ENCODE data around the gene ZNF831.

Gene ZNF831

DNA sequence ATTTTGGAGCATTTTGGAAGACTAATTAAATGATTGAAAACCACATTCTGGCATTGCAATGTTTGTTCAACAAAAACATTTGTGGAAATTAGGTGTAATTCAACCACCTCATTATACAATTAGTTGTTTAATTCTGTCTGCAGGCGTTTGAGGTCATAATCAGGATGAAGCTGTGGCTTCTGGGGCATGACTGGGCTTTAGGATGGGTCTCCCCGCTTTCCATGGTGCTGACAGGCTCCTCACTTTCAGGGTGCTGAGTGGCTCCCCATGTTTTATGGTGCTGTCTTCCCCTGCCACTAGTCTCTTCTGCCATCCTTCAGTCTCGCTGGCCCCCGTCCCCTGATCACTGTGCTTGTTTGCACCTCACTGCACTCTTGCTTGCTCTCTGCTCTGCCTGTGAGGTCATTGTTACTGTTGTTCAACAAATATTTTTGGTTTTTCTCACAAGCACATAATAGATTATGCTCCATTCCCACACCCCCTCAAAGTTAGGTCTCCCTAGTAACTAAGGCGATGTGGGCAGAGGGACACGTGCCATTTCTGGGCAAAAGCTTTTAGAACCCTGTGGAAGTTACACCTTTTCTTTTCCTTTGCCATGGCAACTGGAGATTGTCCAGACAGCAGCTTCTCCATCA lies 25.4 kb upstream of the ZNF831 start:
- no peak for TF ChIP-seq CEBPB (IDR thresholded peaks at IDR 0.05)

DNA sequence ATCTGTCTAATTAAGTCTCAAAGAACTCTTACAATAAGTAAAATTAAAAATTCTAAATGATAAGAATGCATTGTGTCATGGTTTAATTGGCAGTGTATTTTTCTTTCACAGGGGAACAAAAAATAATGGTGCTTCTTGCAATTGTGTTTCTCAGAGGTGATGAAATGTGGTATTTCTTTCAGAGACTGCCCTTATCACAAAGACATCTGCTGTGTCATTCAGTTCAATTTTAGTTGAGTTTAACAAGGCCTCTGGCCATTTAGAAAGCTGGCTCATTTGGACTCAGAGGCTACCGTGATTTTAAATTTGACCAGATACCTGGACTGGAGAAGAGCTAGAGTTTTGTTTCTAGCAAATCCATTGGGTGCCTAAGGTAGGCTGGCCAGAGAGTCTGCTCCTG lies 23.6 kb upstream of the ZNF831 start:
- TF ChIP-seq, protein P1, sequence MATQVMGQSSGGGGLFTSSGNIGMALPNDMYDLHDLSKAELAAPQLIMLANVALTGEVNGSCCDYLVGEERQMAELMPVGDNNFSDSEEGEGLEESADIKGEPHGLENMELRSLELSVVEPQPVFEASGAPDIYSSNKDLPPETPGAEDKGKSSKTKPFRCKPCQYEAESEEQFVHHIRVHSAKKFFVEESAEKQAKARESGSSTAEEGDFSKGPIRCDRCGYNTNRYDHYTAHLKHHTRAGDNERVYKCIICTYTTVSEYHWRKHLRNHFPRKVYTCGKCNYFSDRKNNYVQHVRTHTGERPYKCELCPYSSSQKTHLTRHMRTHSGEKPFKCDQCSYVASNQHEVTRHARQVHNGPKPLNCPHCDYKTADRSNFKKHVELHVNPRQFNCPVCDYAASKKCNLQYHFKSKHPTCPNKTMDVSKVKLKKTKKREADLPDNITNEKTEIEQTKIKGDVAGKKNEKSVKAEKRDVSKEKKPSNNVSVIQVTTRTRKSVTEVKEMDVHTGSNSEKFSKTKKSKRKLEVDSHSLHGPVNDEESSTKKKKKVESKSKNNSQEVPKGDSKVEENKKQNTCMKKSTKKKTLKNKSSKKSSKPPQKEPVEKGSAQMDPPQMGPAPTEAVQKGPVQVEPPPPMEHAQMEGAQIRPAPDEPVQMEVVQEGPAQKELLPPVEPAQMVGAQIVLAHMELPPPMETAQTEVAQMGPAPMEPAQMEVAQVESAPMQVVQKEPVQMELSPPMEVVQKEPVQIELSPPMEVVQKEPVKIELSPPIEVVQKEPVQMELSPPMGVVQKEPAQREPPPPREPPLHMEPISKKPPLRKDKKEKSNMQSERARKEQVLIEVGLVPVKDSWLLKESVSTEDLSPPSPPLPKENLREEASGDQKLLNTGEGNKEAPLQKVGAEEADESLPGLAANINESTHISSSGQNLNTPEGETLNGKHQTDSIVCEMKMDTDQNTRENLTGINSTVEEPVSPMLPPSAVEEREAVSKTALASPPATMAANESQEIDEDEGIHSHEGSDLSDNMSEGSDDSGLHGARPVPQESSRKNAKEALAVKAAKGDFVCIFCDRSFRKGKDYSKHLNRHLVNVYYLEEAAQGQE (IDR thresholded peaks at IDR 0.05; ENCODE audit: low read depth): no peak
- TF ChIP-seq FOXM1 (IDR thresholded peaks at IDR 0.05; ENCODE audit: borderline replicate concordance, low read depth): no peak
- no peak for TF ChIP-seq TCF12 (IDR thresholded peaks at IDR 0.05; ENCODE audit: low read depth)

DNA sequence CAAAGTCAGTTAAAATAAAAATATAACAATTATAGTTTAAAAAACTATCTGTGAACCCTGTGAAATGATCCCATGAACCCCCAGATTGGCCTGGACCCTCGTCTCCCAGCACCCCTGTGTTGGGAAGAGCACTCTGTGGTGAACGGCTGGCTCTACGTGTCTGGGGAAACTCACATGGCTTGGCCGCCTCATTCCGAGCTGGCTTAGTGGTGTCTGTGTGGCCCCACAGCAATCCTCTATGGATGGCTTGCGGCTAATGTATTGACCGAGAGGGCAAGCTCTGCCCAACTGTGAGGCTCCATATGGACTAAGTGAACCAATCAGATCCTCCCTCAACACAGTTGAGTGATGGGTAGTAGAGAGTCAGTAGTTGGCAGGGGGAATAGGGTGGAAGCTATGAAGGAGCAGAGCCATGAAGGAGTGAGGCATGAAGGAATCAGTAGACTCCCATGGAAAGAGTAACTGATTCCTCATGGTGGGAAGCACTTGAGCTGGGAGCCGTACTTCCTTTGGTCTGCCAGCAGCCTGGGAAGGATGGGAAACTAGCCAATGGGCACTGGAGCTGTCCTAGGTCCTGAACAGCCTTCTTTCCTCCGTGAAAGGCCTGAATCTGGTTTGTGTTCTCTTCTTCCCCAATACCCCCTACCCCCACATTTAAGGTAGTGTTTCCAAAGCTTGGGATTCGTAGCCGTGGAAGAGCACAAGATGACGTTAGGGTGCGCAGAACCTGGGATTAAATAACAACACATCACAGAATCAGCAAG lies 21.6 kb upstream of the ZNF831 start:
- TF ChIP-seq NFIC (IDR thresholded peaks at IDR 0.05) (peak; percentile 48), CEBPB (IDR thresholded peaks at IDR 0.05) (no peak)
- TF ChIP-seq, protein P1 (IDR thresholded peaks at IDR 0.05; ENCODE audit: low read depth): peak; percentile 89

DNA sequence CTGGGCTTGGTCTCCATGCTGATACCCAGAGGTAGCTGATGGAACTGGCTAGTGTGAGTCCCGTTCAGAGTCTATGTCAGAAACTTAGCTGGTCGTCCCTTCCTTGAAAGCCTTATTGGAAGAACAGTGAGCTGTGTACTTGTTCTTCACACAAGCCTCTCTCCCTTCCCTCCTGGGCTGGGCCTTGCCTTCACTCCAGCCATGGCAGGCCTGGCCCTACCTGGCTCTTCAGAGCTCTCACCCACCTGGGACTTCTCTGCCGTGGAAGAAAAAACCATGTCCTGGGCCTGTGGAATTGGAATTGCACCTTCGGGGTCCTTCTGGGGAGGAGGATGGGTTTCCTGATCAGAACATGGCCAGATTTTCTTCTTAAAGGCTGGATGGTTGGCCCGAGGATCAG lies 20.3 kb upstream of the ZNF831 start:
- TF ChIP-seq CREB1 (IDR thresholded peaks at IDR 0.05; ENCODE audit: low read depth): no peak

DNA sequence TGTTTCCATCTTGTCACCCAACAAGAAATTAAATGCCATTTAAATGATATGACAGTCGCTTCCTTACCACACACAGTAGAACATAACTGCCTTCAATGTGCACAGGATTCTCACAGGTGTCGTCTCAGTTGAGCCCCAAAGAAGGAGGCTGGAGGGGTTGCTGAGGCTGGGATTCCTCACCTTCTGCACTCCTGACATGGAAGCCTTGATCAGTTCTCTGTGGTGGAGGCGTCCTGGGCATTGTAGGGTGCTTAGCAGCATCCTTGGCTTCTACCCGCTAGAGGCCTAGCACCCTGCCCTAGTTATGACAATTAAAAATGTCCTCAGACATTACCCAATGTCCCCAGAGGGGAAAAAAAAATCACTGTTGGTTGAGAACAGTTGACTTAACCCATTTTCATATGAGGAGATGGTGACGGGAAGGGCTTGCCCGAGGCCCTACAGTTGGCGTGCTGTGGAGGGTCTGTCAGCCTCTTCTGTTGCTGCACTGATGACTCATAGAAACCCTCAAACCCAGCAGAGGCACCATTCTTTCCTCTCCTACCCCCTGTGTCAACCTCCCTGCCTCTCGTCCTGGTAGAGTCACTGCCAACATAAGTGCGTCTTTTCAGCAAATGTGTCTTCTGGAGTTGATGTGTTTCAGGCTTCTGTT lies 19.3 kb upstream of the ZNF831 start:
- TF ChIP-seq CREB1 (IDR thresholded peaks at IDR 0.05; ENCODE audit: low read depth) (no peak), NFIC (IDR thresholded peaks at IDR 0.05) (no peak)

DNA sequence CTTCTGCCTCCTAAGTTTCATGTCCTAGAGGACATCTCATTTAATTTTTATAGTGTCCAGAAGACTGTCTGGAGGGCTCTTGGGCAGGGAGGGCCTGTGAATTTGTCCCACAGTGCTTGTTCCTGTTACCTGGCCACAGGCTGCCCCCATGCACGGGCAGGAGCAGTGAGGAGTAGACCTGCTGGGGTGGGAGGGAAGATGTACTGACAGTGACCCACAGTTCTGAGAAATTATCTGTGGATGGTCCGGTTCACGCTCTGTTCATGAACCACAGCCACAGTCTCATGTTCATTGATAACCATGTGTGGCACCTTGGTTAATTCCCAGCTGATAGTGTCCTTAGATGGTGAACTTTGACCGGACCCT lies 18.8 kb upstream of the ZNF831 start:
- TF ChIP-seq EP300 (IDR thresholded peaks at IDR 0.05; ENCODE audit: borderline replicate concordance): no peak
- TF ChIP-seq YY1 (IDR thresholded peaks at IDR 0.05; ENCODE audit: low read depth): no peak
- TF ChIP-seq CREB1 (IDR thresholded peaks at IDR 0.05; ENCODE audit: low read depth): no peak
- no peak for TF ChIP-seq NFIC (IDR thresholded peaks at IDR 0.05)
- TF ChIP-seq, protein P1 (IDR thresholded peaks at IDR 0.05; ENCODE audit: low read depth): no peak

DNA sequence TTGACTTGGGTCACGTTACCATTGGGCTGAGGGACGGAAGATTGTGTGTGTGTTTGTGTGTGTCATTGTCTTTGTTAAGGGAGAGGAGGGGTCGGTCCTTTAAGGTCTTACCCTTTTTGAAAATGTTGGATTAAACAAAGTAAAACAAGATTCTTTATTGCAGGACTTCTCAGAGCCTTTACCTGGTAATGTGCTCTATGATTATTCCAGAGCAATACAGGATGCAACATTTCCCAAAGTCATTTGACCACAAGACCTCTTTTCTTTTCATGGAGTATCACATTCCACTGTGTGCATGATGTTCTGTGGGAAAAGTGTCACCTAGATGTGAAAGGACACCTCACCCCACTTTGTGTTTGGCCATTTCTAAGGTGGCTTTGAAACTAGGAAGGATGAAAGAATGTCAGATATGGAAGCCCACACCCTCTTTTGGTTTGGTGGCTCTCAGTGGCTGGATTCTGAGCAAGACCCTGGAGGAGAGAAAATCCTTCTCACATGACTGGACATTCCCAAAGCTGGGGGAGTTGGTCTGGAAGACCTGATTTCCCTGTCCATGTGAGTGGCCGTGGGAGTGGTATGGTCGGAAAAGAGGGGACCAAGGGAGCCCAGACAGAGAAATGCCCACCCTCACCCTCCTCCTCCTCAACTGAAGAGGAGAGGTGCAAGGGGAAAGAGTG lies 18.2 kb upstream of the ZNF831 start:
- TF ChIP-seq, protein P1 (IDR thresholded peaks at IDR 0.05; ENCODE audit: low read depth): no peak
- TF ChIP-seq EP300 (IDR thresholded peaks at IDR 0.05; ENCODE audit: borderline replicate concordance) (no peak), CEBPB (IDR thresholded peaks at IDR 0.05) (no peak), CREB1 (IDR thresholded peaks at IDR 0.05; ENCODE audit: low read depth) (no peak), TAF1 (IDR thresholded peaks at IDR 0.05; ENCODE audit: low read depth) (no peak), ZBTB7A (IDR thresholded peaks at IDR 0.05; ENCODE audit: low read depth) (no peak), FOXM1 (IDR thresholded peaks at IDR 0.05; ENCODE audit: borderline replicate concordance, low read depth) (no peak), EGR1 (IDR thresholded peaks at IDR 0.05) (no peak), RAD21 (IDR thresholded peaks at IDR 0.05; ENCODE audit: low read depth) (no peak), NFIC (IDR thresholded peaks at IDR 0.05) (no peak), TCF12 (IDR thresholded peaks at IDR 0.05; ENCODE audit: low read depth) (no peak), TEAD4 (IDR thresholded peaks at IDR 0.05) (no peak), YY1 (IDR thresholded peaks at IDR 0.05; ENCODE audit: low read depth) (no peak)
- TF ChIP-seq, protein P2, sequence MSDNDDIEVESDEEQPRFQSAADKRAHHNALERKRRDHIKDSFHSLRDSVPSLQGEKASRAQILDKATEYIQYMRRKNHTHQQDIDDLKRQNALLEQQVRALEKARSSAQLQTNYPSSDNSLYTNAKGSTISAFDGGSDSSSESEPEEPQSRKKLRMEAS (IDR thresholded peaks at IDR 0.05): no peak
- TF ChIP-seq, protein P3, sequence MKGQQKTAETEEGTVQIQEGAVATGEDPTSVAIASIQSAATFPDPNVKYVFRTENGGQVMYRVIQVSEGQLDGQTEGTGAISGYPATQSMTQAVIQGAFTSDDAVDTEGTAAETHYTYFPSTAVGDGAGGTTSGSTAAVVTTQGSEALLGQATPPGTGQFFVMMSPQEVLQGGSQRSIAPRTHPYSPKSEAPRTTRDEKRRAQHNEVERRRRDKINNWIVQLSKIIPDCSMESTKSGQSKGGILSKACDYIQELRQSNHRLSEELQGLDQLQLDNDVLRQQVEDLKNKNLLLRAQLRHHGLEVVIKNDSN (IDR thresholded peaks at IDR 0.05): no peak
